EH (cell line): ENCODE data around the gene HPN.
"Not testable (repeated sequence)": the region's sequence is repeated elsewhere in the genome, so short reads cannot be mapped to it uniquely, and the experiment has no call there.

Source experiments
- DNase-seq: peaks from one replicate; pipeline ENCODE4 v3.0.0-alpha.2; 2015; ENCODE audit warnings: low read depth

Gene HPN

GRCh38 chr19:35041548-35042055 lies at the start of gene HPN:
HPN (plus strand) TSS chr19:35041721; CDS start chr19:35042507, 786 bp downstream.
- no peak for DNase-seq

GRCh38 chr19:34992582-34992981 lies 48.9 kb upstream of the HPN start:
- DNase-seq: not testable (repeated sequence)

GRCh38 chr19:34994286-34994642 lies 47.3 kb upstream of the HPN start:
- DNase-seq: no peak

GRCh38 chr19:34994643-34995541 lies 46.6 kb upstream of the HPN start:
- no peak for DNase-seq

- DNase-seq: no peak
These were observed 46.0 kb upstream of the HPN start for GRCh38 chr19:34995551-34995950.

GRCh38 chr19:34997071-34997617 lies 44.4 kb upstream of the HPN start:
- DNase-seq: no peak

- not testable (repeated sequence) for DNase-seq
These were observed 43.3 kb upstream of the HPN start for GRCh38 chr19:34998224-34998623.

GRCh38 chr19:34998777-34999497 lies 42.6 kb upstream of the HPN start:
- DNase-seq: no peak

GRCh38 chr19:34999498-35000337 lies 41.8 kb upstream of the HPN start, which contains the start of gene GRAMD1A:
GRAMD1A (plus strand) TSS chr19:35000323; CDS start chr19:35000479, 156 bp downstream.
- DNase-seq: peak; percentile 90

- no peak for DNase-seq
These were observed 41.2 kb upstream of the HPN start for GRCh38 chr19:35000338-35000646.

GRCh38 chr19:35000647-35001501 lies 40.6 kb upstream of the HPN start:
- DNase-seq: peak; percentile 42

- DNase-seq: no peak
These were observed 39.4 kb upstream of the HPN start for GRCh38 chr19:35002037-35002535.

GRCh38 chr19:35004517-35005255 lies 36.8 kb upstream of the HPN start:
- DNase-seq: no peak

GRCh38 chr19:35005256-35005977 lies 36.1 kb upstream of the HPN start:
- no peak for DNase-seq

- not testable (repeated sequence) for DNase-seq
These were observed 35.5 kb upstream of the HPN start for GRCh38 chr19:35006007-35006341.

GRCh38 chr19:35006342-35006998 lies 35.1 kb upstream of the HPN start:
- DNase-seq: peak; percentile 82

- DNase-seq: no peak
These were observed 34.5 kb upstream of the HPN start for GRCh38 chr19:35006999-35007365.

- not testable (repeated sequence) for DNase-seq
These were observed 34.1 kb upstream of the HPN start for GRCh38 chr19:35007427-35007826.

- no peak for DNase-seq
These were observed 32.6 kb upstream of the HPN start for GRCh38 chr19:35008891-35009341.
